ENCODE results near the gene HDGF. TPM values are rescaled to one million over a fixed set of nuclear protein-coding genes. Genes with fewer than 3 reads are reported as not detected.

The HDGF gene
- total RNA-seq, 2 donors from 2014 or later: 493 to 495 TPM

- DNase-seq: no peak
- H3K4me1 ChIP-seq (ENCODE audit: control insufficient read depth, insufficient read depth, low read length): peaks cover 18% of the 10 kb centered on the region
- H3K4me1 Mint-ChIP-seq: peaks cover 36% of the 10 kb centered on the region
- no peaks in the 10 kb centered on the region for H3K9me3 Mint-ChIP-seq
- no peaks in the 10 kb centered on the region for H3K9me3 ChIP-seq (ENCODE audit: control insufficient read depth, low read length)
- no peaks in the 10 kb centered on the region for H3K36me3 Mint-ChIP-seq (ENCODE audit: low read depth)
- no peak for TF ChIP-seq CTCF (conservative IDR thresholded peaks at IDR 0.05)
- H3K27me3 ChIP-seq (ENCODE audit: control insufficient read depth, insufficient read depth, low read length, poor library complexity, severe bottlenecking): no peaks in the 10 kb centered on the region
- H3K4me3 Mint-ChIP-seq: no peak overlapping the region
- H3K27me3 Mint-ChIP-seq (ENCODE audit: insufficient read depth): no peaks in the 10 kb centered on the region
- H3K36me3 ChIP-seq (ENCODE audit: control insufficient read depth, insufficient read depth, low read length): no peaks in the 10 kb centered on the region
- H3K9ac ChIP-seq (ENCODE audit: extremely low read depth, low read length, poor library complexity, severe bottlenecking): no peak overlapping the region
- H3K27ac ChIP-seq (ENCODE audit: low read depth, low read length): no peak overlapping the region
- H3K4me3 ChIP-seq (ENCODE audit: low read length): no peak overlapping the region
- 84 to 88% methylated on average over 3 of the region's 3 CpGs for WGBS, 2 experiments (ENCODE audit: insufficient coverage in 1 of 2, insufficient read length in 1 of 2)
- peak overlapping the region; percentile 63 for H3K27ac Mint-ChIP-seq
Observed at GRCh38 chr1:156712626-156713025, 38.8 kb downstream of the HDGF start.

- Mint-ChIP-seq H3K27ac (no peak overlapping the region), H3K4me3 (no peak overlapping the region), H3K9me3 (no peaks in the 10 kb centered on the region), H3K36me3 (ENCODE audit: low read depth) (no peaks in the 10 kb centered on the region), H3K27me3 (ENCODE audit: insufficient read depth) (no peaks in the 10 kb centered on the region), H3K4me1 (peaks cover 43% of the 10 kb centered on the region)
- Histone ChIP-seq H3K9me3 (ENCODE audit: control insufficient read depth, low read length) (no peaks in the 10 kb centered on the region), H3K4me3 (ENCODE audit: low read length) (no peak overlapping the region), H3K27me3 (ENCODE audit: control insufficient read depth, insufficient read depth, low read length, poor library complexity, severe bottlenecking) (no peaks in the 10 kb centered on the region), H3K9ac (ENCODE audit: extremely low read depth, low read length, poor library complexity, severe bottlenecking) (no peak overlapping the region), H3K27ac (ENCODE audit: low read depth, low read length) (no peak overlapping the region), H3K4me1 (ENCODE audit: control insufficient read depth, insufficient read depth, low read length) (peaks cover 18% of the 10 kb centered on the region), H3K36me3 (ENCODE audit: control insufficient read depth, insufficient read depth, low read length) (no peaks in the 10 kb centered on the region)
- DNase-seq: peak; percentile 75
- WGBS, 2 experiments (ENCODE audit: insufficient coverage in 1 of 2, insufficient read length in 1 of 2): 69% methylated on average over 8 of the region's 9 CpGs; no CpG with 5 or more reads in 1 of the 2 experiments
- no peak for TF ChIP-seq CTCF (conservative IDR thresholded peaks at IDR 0.05)
Observed at GRCh38 chr1:156711011-156711817, 40.3 kb downstream of the HDGF start.

- Histone ChIP-seq H3K4me3 (ENCODE audit: low read length) (no peak overlapping the region), H3K36me3 (ENCODE audit: control insufficient read depth, insufficient read depth, low read length) (no peaks in the 10 kb centered on the region), H3K9me3 (ENCODE audit: control insufficient read depth, low read length) (no peaks in the 10 kb centered on the region), H3K9ac (ENCODE audit: extremely low read depth, low read length, poor library complexity, severe bottlenecking) (no peak overlapping the region), H3K27me3 (ENCODE audit: control insufficient read depth, insufficient read depth, low read length, poor library complexity, severe bottlenecking) (no peaks in the 10 kb centered on the region), H3K27ac (ENCODE audit: low read depth, low read length) (no peak overlapping the region), H3K4me1 (ENCODE audit: control insufficient read depth, insufficient read depth, low read length) (peaks cover 18% of the 10 kb centered on the region)
- Mint-ChIP-seq H3K4me1 (peaks cover 43% of the 10 kb centered on the region), H3K36me3 (ENCODE audit: low read depth) (no peaks in the 10 kb centered on the region), H3K27ac (no peak overlapping the region), H3K27me3 (ENCODE audit: insufficient read depth) (peaks cover 8% of the 10 kb centered on the region), H3K4me3 (no peak overlapping the region), H3K9me3 (no peaks in the 10 kb centered on the region)
- WGBS, 2 experiments (ENCODE audit: insufficient coverage in 1 of 2, insufficient read length in 1 of 2): 76 to 89% methylated on average over 5 to 11 of the region's 11 CpGs
- no peak for TF ChIP-seq CTCF (conservative IDR thresholded peaks at IDR 0.05)
- DNase-seq: no peak
Observed at GRCh38 chr1:156709757-156710489, 41.6 kb downstream of the HDGF start.
